VCaP (cell line): Measurements from ENCODE around the gene RGR.

Experiments
- H3K27ac ChIP-seq: fragments of 450-650 bp; 2 replicates; pipeline ENCODE4 v1.5.1; 2017
- CTCF ChIP-seq: fragments of 450-650 bp; conservative IDR thresholded peaks from 2 replicates; pipeline ENCODE4 v1.5.1; 2017; ENCODE audit warnings: mild to moderate bottlenecking, moderate library complexity

The RGR gene

GRCh38 chr10:84258034-84258695, 13.3 kb downstream of the RGR start:
- TF ChIP-seq CTCF, result no peak
- H3K27ac ChIP-seq, result no peak overlapping the region

- H3K27ac ChIP-seq, result no peak overlapping the region
- TF ChIP-seq CTCF, result no peak
These were observed 16.5 kb downstream of the RGR start for GRCh38 chr10:84261236-84261915.

GRCh38 chr10:84262190-84262956, 17.5 kb downstream of the RGR start:
- no peak overlapping the region for H3K27ac ChIP-seq
- TF ChIP-seq CTCF, result no peak

GRCh38 chr10:84263716-84264115, 18.9 kb downstream of the RGR start:
- no peak overlapping the region for H3K27ac ChIP-seq
- TF ChIP-seq CTCF, result no peak

- TF ChIP-seq CTCF, result peak; percentile 95
- H3K27ac ChIP-seq, result no peak overlapping the region
These were observed 19.8 kb downstream of the RGR start for GRCh38 chr10:84264611-84265141.

GRCh38 chr10:84265418-84265817, 20.6 kb downstream of the RGR start:
- no peak for TF ChIP-seq CTCF
- H3K27ac ChIP-seq, result no peak overlapping the region

GRCh38 chr10:84267503-84268126, 22.8 kb downstream of the RGR start:
- TF ChIP-seq CTCF, result peak; percentile 30; the same call in 1 of the 2 replicates
- no peak overlapping the region for H3K27ac ChIP-seq
